Measurements from ENCODE around the gene AGAP1.

- TF ChIP-seq CTCF (IDR thresholded peaks at IDR 0.05; ENCODE audit: low read depth, low read length, missing input control) = no peak
- TF ChIP-seq ATF3 (IDR thresholded peaks at IDR 0.05) = no peak
- no peak for TF ChIP-seq HNF4G (IDR thresholded peaks at IDR 0.05)
- TF ChIP-seq TAF1 (conservative IDR thresholded peaks at IDR 0.05) = no peak
- TF ChIP-seq SP1 (IDR thresholded peaks at IDR 0.05) = no peak
- TF ChIP-seq RAD21 (IDR thresholded peaks at IDR 0.05) = no peak
- no peak for TF ChIP-seq RXRA (IDR thresholded peaks at IDR 0.05)
Measured at GRCh38 chr2:235533616-235534385, 40.0 kb downstream of the AGAP1 start.

Data from liver (tissue), 3 donors.